ENCODE data around the gene RPIA. TPM values are rescaled to one million over a fixed set of nuclear protein-coding genes. Genes with fewer than 3 reads are reported as not detected.
A peak's percentile ranks its signal among the peaks of the same experiment; 100 is the strongest.

RPIA gene
- polyA plus RNA-seq, 2 of the 4 experiments (the other 2 are of a cell fraction): 23.3 to 27.0 TPM

DNA sequence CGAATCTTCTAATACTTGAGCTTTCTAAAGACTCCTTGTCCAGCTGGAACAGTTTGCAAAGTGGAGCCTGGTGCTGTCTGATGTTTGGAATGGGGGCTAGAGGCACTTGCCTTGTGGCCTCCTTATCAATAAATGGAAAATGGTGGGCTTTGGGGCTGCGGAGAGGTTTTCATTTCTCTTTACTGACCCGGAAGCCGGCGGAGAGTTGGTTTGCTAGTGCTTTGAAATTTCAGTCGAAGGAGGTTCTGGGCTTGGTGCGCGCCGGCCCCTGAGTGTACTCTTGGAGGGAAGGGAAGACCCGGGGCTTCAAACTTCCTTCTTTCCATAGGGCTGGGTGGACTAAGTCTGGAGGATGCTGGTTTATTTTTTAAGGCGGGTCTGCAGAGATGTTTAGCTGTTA is 714 bp downstream of the RPIA start:
- POLR2A ChIA-PET: interaction anchor here (1.0 kb wide), 1 partner anchor 19 kb away, joined by 3 read pairs; no protein-coding TSS in a partner anchor
- TF ChIP-seq, protein P1, sequence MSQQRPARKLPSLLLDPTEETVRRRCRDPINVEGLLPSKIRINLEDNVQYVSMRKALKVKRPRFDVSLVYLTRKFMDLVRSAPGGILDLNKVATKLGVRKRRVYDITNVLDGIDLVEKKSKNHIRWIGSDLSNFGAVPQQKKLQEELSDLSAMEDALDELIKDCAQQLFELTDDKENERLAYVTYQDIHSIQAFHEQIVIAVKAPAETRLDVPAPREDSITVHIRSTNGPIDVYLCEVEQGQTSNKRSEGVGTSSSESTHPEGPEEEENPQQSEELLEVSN (IDR thresholded peaks at IDR 0.05; ENCODE audit: borderline replicate concordance, low read depth): no peak
- no peak for TF ChIP-seq EHMT2 (IDR thresholded peaks at IDR 0.05; ENCODE audit: low read depth)
- TF ChIP-seq, protein P2, sequence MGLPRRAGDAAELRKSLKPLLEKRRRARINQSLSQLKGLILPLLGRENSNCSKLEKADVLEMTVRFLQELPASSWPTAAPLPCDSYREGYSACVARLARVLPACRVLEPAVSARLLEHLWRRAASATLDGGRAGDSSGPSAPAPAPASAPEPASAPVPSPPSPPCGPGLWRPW (IDR thresholded peaks at IDR 0.05): no peak
- no peak for TF ChIP-seq CBX2 (IDR thresholded peaks at IDR 0.05; ENCODE audit: borderline replicate concordance, low read depth)
- TF ChIP-seq NR3C1 (IDR thresholded peaks at IDR 0.05): no peak
- TF ChIP-seq PHF8 (IDR thresholded peaks at IDR 0.05; ENCODE audit: borderline replicate concordance, low read depth): no peak
- TF ChIP-seq, protein P3, sequence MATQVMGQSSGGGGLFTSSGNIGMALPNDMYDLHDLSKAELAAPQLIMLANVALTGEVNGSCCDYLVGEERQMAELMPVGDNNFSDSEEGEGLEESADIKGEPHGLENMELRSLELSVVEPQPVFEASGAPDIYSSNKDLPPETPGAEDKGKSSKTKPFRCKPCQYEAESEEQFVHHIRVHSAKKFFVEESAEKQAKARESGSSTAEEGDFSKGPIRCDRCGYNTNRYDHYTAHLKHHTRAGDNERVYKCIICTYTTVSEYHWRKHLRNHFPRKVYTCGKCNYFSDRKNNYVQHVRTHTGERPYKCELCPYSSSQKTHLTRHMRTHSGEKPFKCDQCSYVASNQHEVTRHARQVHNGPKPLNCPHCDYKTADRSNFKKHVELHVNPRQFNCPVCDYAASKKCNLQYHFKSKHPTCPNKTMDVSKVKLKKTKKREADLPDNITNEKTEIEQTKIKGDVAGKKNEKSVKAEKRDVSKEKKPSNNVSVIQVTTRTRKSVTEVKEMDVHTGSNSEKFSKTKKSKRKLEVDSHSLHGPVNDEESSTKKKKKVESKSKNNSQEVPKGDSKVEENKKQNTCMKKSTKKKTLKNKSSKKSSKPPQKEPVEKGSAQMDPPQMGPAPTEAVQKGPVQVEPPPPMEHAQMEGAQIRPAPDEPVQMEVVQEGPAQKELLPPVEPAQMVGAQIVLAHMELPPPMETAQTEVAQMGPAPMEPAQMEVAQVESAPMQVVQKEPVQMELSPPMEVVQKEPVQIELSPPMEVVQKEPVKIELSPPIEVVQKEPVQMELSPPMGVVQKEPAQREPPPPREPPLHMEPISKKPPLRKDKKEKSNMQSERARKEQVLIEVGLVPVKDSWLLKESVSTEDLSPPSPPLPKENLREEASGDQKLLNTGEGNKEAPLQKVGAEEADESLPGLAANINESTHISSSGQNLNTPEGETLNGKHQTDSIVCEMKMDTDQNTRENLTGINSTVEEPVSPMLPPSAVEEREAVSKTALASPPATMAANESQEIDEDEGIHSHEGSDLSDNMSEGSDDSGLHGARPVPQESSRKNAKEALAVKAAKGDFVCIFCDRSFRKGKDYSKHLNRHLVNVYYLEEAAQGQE (IDR thresholded peaks at IDR 0.05): no peak
- ATAC-seq (peak; percentile 9; a peak in 4 of 6 replicates), DNase-seq (ENCODE audit: low read depth in 1 of 2, low spot score in 1 of 2) (peak; percentile 21 to 35), FAIRE-seq (no peak)
- H3K4me1 ChIP-seq: peaks cover 4% of the 10 kb centered on the region; the same call in 2 of the 3 replicates
- peaks cover 5% of the 10 kb centered on the region; the same call in 1 of the 3 replicates for H3K9me3 ChIP-seq
- CTCF ChIA-PET: interaction anchor here (0.7 to 4.5 kb wide), 15 partner anchors 8 to 102 kb away, joined by 3 to 22 read pairs (median 5); no protein-coding TSS in a partner anchor
- H3K4me3 ChIP-seq: peak overlapping the region; percentile 65
- peak overlapping the region; percentile 78 to 92 for H3K27ac ChIP-seq
- H3K4me2 ChIP-seq: peak overlapping the region; percentile 77
- 10% methylated on average over 11 of the region's 11 CpGs for WGBS (ENCODE audit: missing lambda C conversion rate)

DNA sequence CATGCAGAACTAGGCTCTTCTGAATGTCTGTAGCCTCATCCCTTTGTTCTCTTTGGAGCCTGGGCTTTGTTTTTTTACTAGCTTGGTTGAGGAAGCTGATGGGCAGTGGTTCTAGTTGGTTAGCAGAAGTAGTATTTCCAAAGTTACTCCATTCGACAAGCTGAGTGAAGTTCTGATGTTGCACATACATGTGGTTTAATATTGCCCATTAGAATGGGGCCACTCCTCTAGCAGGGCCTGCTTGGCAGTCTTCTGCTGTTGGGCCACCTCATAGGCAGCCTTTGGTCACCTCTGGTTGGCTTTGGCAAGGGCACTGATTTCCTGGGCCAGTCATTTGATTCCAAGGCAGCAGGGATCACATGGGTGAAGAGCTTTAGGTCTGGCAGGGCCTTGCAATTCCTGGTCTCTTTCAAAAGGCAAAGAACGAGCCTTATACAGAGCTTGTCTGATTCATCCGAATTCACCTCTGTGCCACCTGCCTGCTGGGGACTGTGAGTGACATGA is 2.5 kb downstream of the RPIA start:
- Histone ChIP-seq H3K4me1 (peaks cover 4% of the 10 kb centered on the region; the same call in 2 of the 3 replicates), H3K4me3 (no peak overlapping the region), H3K9me3 (no peaks in the 10 kb centered on the region), H3K4me2 (no peak overlapping the region), H3K27ac (no peak overlapping the region)
- DNase-seq (ENCODE audit: low read depth in 1 of 2, low spot score in 1 of 2): no peak
- TF ChIP-seq POLR2A (IDR thresholded peaks at IDR 0.05; ENCODE audit: low read length) (no peak), FOSL2 (IDR thresholded peaks at IDR 0.05) (no peak), FOSL2 (CRISPR knock-in tag; IDR thresholded peaks at IDR 0.05) (no peak)
- WGBS (ENCODE audit: missing lambda C conversion rate): 91% methylated on average over 3 of the region's 3 CpGs
- ChIA-PET POLR2A (no interaction called here), CTCF (interaction anchor here (1.4 to 4.5 kb wide), 4 partner anchors 10 to 103 kb away, joined by 4 to 22 read pairs (median 5); no protein-coding TSS in a partner anchor)
- ATAC-seq: no peak
- no peak for FAIRE-seq

DNA sequence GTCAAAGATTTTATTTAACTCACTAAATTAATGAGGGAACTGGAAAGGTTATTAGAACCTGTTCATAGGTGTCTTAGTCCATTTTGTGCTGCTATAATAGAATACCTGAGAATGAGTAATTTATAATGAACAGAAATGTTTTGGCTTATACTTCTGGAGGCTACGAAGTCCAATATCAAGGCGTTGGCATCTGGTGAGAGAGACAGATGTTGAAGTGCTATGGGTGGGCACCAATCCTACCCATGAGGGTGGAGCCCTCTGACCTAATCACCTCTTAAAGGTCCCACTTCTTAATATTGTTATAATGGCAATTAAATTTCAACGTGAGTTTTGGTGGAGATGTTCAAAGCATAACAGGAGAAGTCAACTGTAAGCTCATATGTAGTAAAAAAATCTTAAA is 5.1 kb downstream of the RPIA start:
- ChIA-PET CTCF (no interaction called here), POLR2A (no interaction called here)
- H3K9me3 ChIP-seq: no peaks in the 10 kb centered on the region
- H3K4me3 ChIP-seq: no peak overlapping the region
- no peak overlapping the region for H3K27ac ChIP-seq
- no peak for FAIRE-seq
- DNase-seq (ENCODE audit: low read depth in 1 of 2, low spot score in 1 of 2): no peak
- ATAC-seq: no peak
- no peak overlapping the region for H3K4me2 ChIP-seq
- 80% methylated on average over 3 of the region's 3 CpGs for WGBS (ENCODE audit: missing lambda C conversion rate)
- H3K4me1 ChIP-seq: peaks cover 4% of the 10 kb centered on the region; the same call in 2 of the 3 replicates
- TF ChIP-seq RCOR1 (IDR thresholded peaks at IDR 0.05; ENCODE audit: low read depth, low read length) (no peak), TFCP2L1 (CRISPR knock-in tag; IDR thresholded peaks at IDR 0.05) (no peak), ESRRA (IDR thresholded peaks at IDR 0.05; ENCODE audit: borderline replicate concordance, low read length) (no peak), NFE2L2 (conservative IDR thresholded peaks at IDR 0.05; ENCODE audit: low read length) (no peak), POLR2A (IDR thresholded peaks at IDR 0.05; ENCODE audit: low read length) (no peak), FOSB (CRISPR knock-in tag; IDR thresholded peaks at IDR 0.05) (no peak), HOXA7 (CRISPR knock-in tag; IDR thresholded peaks at IDR 0.05) (no peak), FOXS1 (CRISPR knock-in tag; IDR thresholded peaks at IDR 0.05) (no peak), HEYL (CRISPR knock-in tag; IDR thresholded peaks at IDR 0.05) (no peak), SMC3 (IDR thresholded peaks at IDR 0.05) (no peak)
- TF ChIP-seq, protein P3 (IDR thresholded peaks at IDR 0.05): no peak
- TF ChIP-seq, protein P4, sequence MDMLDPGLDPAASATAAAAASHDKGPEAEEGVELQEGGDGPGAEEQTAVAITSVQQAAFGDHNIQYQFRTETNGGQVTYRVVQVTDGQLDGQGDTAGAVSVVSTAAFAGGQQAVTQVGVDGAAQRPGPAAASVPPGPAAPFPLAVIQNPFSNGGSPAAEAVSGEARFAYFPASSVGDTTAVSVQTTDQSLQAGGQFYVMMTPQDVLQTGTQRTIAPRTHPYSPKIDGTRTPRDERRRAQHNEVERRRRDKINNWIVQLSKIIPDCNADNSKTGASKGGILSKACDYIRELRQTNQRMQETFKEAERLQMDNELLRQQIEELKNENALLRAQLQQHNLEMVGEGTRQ (IDR thresholded peaks at IDR 0.05): no peak
- TF ChIP-seq, protein P5, sequence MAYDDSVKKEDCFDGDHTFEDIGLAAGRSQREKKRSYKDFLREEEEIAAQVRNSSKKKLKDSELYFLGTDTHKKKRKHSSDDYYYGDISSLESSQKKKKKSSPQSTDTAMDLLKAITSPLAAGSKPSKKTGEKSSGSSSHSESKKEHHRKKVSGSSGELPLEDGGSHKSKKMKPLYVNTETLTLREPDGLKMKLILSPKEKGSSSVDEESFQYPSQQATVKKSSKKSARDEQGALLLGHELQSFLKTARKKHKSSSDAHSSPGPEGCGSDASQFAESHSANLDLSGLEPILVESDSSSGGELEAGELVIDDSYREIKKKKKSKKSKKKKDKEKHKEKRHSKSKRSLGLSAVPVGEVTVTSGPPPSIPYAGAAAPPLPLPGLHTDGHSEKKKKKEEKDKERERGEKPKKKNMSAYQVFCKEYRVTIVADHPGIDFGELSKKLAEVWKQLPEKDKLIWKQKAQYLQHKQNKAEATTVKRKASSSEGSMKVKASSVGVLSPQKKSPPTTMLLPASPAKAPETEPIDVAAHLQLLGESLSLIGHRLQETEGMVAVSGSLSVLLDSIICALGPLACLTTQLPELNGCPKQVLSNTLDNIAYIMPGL (CRISPR knock-in tag; IDR thresholded peaks at IDR 0.05; ENCODE audit: borderline replicate concordance): no peak

Measured in A549 (cell line).